Esophagus muscularis mucosa (tissue), 4 donors: ENCODE data around the gene AWAT2.

Source experiments
- EP300 ChIP-seq: sonication (generic); formaldehyde crosslinking; IDR thresholded peaks from one replicate; pipeline ENCODE4 v1.6.1; 2017; ENCODE audit warnings: antibody characterized with exemption
- POLR2A ChIP-seq: fragments of 450-650 bp; IDR thresholded peaks from one replicate; pipeline ENCODE4 v1.6.1; 2017; ENCODE audit warnings: antibody characterized with exemption, moderate library complexity, mild to moderate bottlenecking, low read depth
- TF ChIP-seq, protein P1 (sequence below), 3 experiments: fragments of 200-600 bp in 2 of 3; fragments of 450-650 bp in 1 of 3; sonication (generic) in 2 of 3; IDR thresholded peaks; one replicate each; pipeline ENCODE4 v1.5.1; 2017 to 2019; ENCODE audit warnings: antibody characterized with exemption in 3 of 3, mild to moderate bottlenecking in 2 of 3, moderate library complexity in 1 of 3

DNA sequence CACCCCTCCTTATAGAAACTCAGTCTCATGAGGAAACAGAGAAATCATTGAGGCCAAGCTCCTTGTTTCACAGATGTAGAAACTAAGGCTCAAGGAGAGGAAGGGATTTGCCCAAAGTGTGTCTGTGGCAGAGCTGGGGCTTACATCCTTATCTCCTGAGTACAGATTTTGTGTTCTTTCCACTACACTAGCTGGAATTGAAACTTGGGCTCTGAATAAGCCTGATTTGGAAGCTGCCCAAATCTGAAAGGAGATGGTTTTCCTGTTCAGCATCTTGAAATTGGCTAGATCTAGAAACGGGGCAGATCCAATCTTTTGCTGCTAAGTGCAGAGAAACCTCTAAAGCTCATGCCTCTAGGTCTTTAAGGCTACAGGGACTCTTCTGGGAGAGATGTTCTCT is 24.3 kb downstream of the AWAT2 start:
- TF ChIP-seq, protein P1, sequence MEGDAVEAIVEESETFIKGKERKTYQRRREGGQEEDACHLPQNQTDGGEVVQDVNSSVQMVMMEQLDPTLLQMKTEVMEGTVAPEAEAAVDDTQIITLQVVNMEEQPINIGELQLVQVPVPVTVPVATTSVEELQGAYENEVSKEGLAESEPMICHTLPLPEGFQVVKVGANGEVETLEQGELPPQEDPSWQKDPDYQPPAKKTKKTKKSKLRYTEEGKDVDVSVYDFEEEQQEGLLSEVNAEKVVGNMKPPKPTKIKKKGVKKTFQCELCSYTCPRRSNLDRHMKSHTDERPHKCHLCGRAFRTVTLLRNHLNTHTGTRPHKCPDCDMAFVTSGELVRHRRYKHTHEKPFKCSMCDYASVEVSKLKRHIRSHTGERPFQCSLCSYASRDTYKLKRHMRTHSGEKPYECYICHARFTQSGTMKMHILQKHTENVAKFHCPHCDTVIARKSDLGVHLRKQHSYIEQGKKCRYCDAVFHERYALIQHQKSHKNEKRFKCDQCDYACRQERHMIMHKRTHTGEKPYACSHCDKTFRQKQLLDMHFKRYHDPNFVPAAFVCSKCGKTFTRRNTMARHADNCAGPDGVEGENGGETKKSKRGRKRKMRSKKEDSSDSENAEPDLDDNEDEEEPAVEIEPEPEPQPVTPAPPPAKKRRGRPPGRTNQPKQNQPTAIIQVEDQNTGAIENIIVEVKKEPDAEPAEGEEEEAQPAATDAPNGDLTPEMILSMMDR (IDR thresholded peaks at IDR 0.05) = no peak
- TF ChIP-seq EP300 (no peak), POLR2A (no peak)
